Loucy (cell line): ENCODE results near the gene OR2D3.

Experiments
- H2AFZ ChIP-seq: fragments of 200-600 bp; sonication (generic); 2 replicates; pipeline ENCODE4 v1.6.0; 2016; ENCODE audit warnings: antibody characterized with exemption, mild to moderate bottlenecking, low read length, moderate library complexity
- H3F3A ChIP-seq: fragments of 200-600 bp; 2 replicates; pipeline ENCODE4 v1.6.0; 2016; ENCODE audit warnings: antibody characterized with exemption, low read depth, mild to moderate bottlenecking
- H3K27me3 ChIP-seq: fragments of 200-600 bp; sonication (generic); 2 replicates; pipeline ENCODE4 v1.6.1; 2014; ENCODE audit warnings: low read length, mild to moderate bottlenecking; ENCODE audit not compliant: insufficient read depth, poor library complexity, severe bottlenecking
- H3K36me3 ChIP-seq: fragments of 200-600 bp; sonication (generic); 2 replicates; pipeline ENCODE4 v1.6.1; 2016; ENCODE audit warnings: low read length; ENCODE audit not compliant: insufficient read depth
- H3K4me1 ChIP-seq: fragments of 200-600 bp; sonication (generic); 2 replicates; pipeline ENCODE4 v1.5.1; 2014; ENCODE audit warnings: low read length, mild to moderate bottlenecking; ENCODE audit not compliant: insufficient read depth, poor library complexity, severe bottlenecking
- H3K4me2 ChIP-seq: fragments of 200-600 bp; sonication (generic); 2 replicates; pipeline ENCODE4 v1.6.0; 2014; ENCODE audit warnings: antibody characterized with exemption, low read length, low read depth, mild to moderate bottlenecking; ENCODE audit not compliant: poor library complexity, severe bottlenecking
- H3K4me3 ChIP-seq: fragments of 200-600 bp; sonication (generic); 2 replicates; pipeline ENCODE4 v1.5.1; 2014; ENCODE audit warnings: low read length, mild to moderate bottlenecking, mixed read lengths; ENCODE audit not compliant: poor library complexity, severe bottlenecking
- H3K79me2 ChIP-seq: fragments of 200-600 bp; sonication (generic); 2 replicates; pipeline ENCODE4 v1.6.1; 2014; ENCODE audit warnings: low read length; ENCODE audit not compliant: insufficient read depth
- H3K9ac ChIP-seq: fragments of 200-600 bp; sonication (generic); 2 replicates; pipeline ENCODE4 v1.6.0; 2014; ENCODE audit warnings: mild to moderate bottlenecking, low read depth, low read length, moderate library complexity; ENCODE audit not compliant: poor library complexity, severe bottlenecking
- H3K9me2 ChIP-seq: fragments of 200-600 bp; sonication (generic); replicated peaks from 2 replicates; pipeline ENCODE4 v1.6.1; 2016; ENCODE audit warnings: low read depth, low read length, mixed read lengths
- H3K9me3 ChIP-seq: fragments of 200-600 bp; sonication (generic); 2 replicates; pipeline ENCODE4 v1.6.1; 2014; ENCODE audit warnings: mild to moderate bottlenecking, antibody characterized with exemption, low read length, low read depth; ENCODE audit not compliant: insufficient read depth
- H4K20me1 ChIP-seq: fragments of 200-600 bp; sonication (generic); 2 replicates; pipeline ENCODE4 v1.6.0; 2014; ENCODE audit warnings: antibody characterized with exemption, low read length, mild to moderate bottlenecking; ENCODE audit not compliant: insufficient read depth, poor library complexity, severe bottlenecking
- CTCF ChIP-seq: fragments of 200-600 bp; sonication (generic); conservative IDR thresholded peaks from 2 replicates; pipeline ENCODE4 v1.5.1; 2014; ENCODE audit warnings: mild to moderate bottlenecking, antibody characterized with exemption, low read length
- EZH2phosphoT487 ChIP-seq: fragments of 200-600 bp; IDR thresholded peaks from 2 replicates; pipeline ENCODE4 v1.6.1; 2018; ENCODE audit warnings: antibody characterized with exemption, mild to moderate bottlenecking, moderate library complexity, borderline replicate concordance

OR2D3 gene

DNA sequence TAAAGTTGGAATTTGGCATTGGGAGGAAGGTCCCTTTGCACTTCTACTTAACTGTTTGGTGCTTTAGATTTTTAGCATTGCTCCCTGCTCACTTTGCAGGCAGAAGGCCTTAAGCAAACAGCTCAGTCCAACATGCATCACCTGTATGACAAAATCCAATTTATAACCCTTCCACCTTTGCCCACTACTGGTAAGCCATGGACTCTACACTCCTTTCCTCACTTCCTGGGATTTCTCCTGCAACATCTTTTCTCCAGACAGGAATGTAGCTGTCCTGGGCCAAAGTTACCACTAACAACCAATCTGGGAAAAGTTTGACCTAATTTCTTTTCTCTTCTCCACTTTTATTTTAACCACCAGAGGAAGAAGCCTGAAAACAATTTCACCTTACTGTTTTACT, 26.7 kb upstream of the OR2D3 start:
- Histone ChIP-seq H2AFZ (no peak overlapping the region), H3K9me2 (no peaks in the 10 kb centered on the region), H4K20me1 (no peaks in the 10 kb centered on the region), H3K4me1 (no peaks in the 10 kb centered on the region), H3K9ac (no peak overlapping the region), H3K79me2 (no peaks in the 10 kb centered on the region), H3F3A (no peaks in the 10 kb centered on the region), H3K4me3 (no peak overlapping the region), H3K4me2 (no peak overlapping the region), H3K36me3 (no peaks in the 10 kb centered on the region), H3K9me3 (no peaks in the 10 kb centered on the region), H3K27me3 (no peaks in the 10 kb centered on the region)
- no peak for TF ChIP-seq CTCF
- TF ChIP-seq EZH2phosphoT487, result no peak

GRCh38 chr11:6895010-6895409, 25.8 kb upstream of the OR2D3 start:
- Histone ChIP-seq H3K4me2 (no peak overlapping the region), H3K36me3 (no peaks in the 10 kb centered on the region), H3K4me3 (no peak overlapping the region), H2AFZ (no peak overlapping the region), H4K20me1 (no peaks in the 10 kb centered on the region), H3K9me2 (no peaks in the 10 kb centered on the region), H3K9ac (no peak overlapping the region), H3K79me2 (no peaks in the 10 kb centered on the region), H3K4me1 (no peaks in the 10 kb centered on the region), H3K27me3 (no peaks in the 10 kb centered on the region), H3F3A (no peaks in the 10 kb centered on the region), H3K9me3 (no peaks in the 10 kb centered on the region)
- TF ChIP-seq EZH2phosphoT487 (no peak), CTCF (no peak)

DNA sequence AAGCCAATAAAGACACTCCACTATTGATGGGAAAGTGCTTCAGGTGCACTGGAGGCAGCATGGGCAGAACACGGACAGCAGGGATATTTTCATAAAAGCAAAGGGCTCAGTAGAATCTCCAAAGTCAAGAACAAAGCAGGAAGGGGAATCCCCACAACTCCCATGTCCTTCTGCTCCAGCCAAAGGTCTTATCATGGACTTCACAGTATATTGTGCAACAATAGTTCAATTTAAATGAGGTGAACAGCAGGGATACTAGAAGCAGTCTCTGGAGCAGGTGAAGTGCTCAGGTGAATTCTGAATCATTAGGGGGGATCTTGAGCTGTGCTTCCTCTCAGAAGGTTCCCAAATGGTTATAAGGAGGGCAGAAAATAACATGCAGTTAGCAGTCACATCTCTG, 21.9 kb upstream of the OR2D3 start:
- Histone ChIP-seq H3K79me2 (no peaks in the 10 kb centered on the region), H3K9me2 (no peaks in the 10 kb centered on the region), H2AFZ (no peak overlapping the region), H3K27me3 (no peaks in the 10 kb centered on the region), H3K9me3 (no peaks in the 10 kb centered on the region), H4K20me1 (no peaks in the 10 kb centered on the region), H3K4me2 (no peak overlapping the region), H3F3A (no peaks in the 10 kb centered on the region), H3K4me1 (no peaks in the 10 kb centered on the region), H3K36me3 (no peaks in the 10 kb centered on the region), H3K4me3 (no peak overlapping the region), H3K9ac (no peak overlapping the region)
- TF ChIP-seq CTCF, result no peak
- TF ChIP-seq EZH2phosphoT487, result no peak
